IMR-90 (cell line): ENCODE measurements around the gene URI1.

Source experiments
- CTCF ChIP-seq: conservative IDR thresholded peaks from 2 replicates; pipeline ENCODE4 v1.5.1; 2012; ENCODE audit warnings: mild to moderate bottlenecking, low read depth, low read length, improper control_type of control experiment
- MAZ ChIP-seq: IDR thresholded peaks from 2 replicates; pipeline ENCODE4 v1.6.1; 2012; ENCODE audit warnings: low read depth, mild to moderate bottlenecking, low read length, improper control_type of control experiment, moderate library complexity, borderline replicate concordance
- NFE2L2 ChIP-seq: fragments of 150-350 bp; IDR thresholded peaks from 2 replicates; pipeline ENCODE4 v1.6.1; 2016; ENCODE audit warnings: low read depth, mild to moderate bottlenecking, low read length
- POLR2A ChIP-seq: IDR thresholded peaks from 2 replicates; pipeline ENCODE4 v1.6.1; 2012; ENCODE audit warnings: mild to moderate bottlenecking, low read depth, low read length
- RFX5 ChIP-seq: IDR thresholded peaks from 2 replicates; pipeline ENCODE4 v1.8.0; 2012; ENCODE audit warnings: low read depth, mild to moderate bottlenecking, low read length, moderate library complexity
- SMC3 ChIP-seq: fragments of 150-350 bp; IDR thresholded peaks from 2 replicates; pipeline ENCODE4 v1.6.1; 2016; ENCODE audit warnings: low read depth, mild to moderate bottlenecking, antibody characterized with exemption, low read length, moderate library complexity

- no peak for TF ChIP-seq SMC3
- TF ChIP-seq CTCF = no peak
- no peak for TF ChIP-seq RFX5
- TF ChIP-seq POLR2A = no peak
- no peak for TF ChIP-seq MAZ
- TF ChIP-seq NFE2L2 = no peak
These were observed 48.3 kb upstream of the URI1 start for GRCh38 chr19:29893606-29894284.
